NCI-H1930 (cell line): ENCODE results near the gene CAMK2G.
"Not testable (repeated sequence)": the region's sequence is repeated elsewhere in the genome, so short reads cannot be mapped to it uniquely, and the experiment has no call there.

Experiments
- DNase-seq, 2 experiments: peaks; one replicate each; lab custom pipeline; 2025; lab: John Stamatoyannopoulos, UW

The CAMK2G gene

DNA sequence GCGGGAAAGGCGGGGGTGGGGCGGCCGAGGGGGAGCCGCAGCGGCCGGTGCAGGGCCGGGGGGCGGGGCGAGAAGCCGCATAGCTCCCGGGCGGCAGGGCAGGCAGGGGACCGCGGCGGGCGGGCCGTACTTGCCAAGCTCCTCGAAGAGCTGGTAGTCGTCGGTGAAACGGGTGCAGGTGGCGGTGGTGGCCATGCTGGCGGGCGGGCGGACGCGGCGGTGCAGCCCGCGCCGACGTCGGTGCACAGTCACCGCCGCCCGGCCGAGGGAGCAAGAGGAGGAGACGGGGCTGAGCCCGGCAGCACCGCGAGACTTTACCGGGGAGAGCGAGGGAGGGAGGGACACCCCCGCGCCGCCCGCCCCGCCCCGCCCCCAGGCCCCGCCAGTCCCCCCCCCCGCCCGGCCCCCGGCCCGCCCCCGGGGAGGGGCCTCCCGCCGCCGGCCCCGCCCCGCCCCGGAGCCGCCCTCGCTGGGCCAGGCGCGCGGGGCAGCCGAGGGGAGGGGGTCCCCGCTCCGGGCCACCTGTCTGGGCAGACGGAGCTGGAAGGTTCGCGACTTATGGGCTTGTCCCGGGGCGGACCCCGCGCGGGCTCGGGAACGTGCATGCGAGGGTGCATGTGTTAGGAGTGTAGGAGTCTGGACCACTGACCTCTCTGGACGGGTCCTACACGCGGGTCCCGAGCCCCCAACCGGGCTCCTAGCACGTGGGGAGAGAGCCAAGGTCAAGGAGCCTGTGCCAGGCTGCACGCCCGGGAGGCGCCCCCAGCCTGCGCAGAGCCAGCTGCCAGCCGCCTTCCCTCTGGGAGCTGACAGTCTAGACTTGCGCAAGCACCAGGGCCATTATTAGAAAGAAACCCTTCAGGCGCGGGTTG, at the start of gene CAMK2G:
Gene CAMK2G (minus strand): TSS at position 289 of the 872 bp plus-strand sequence. CDS start 94 bp downstream, at position 195.
- DNase-seq: peak; percentile 40 to 63

DNA sequence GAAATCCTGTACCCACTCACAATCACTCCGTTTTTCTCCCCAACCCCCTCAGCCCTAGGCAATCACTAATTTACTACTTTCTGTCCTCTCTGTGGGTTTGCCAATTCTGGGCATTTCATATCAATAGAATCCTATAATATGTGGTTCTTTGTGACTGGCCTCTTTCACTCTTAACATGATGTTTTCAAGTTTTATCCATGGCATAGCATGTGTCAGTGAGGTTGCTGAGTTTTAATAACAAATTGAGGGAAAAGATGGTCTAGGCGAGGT, 48.4 kb upstream of the CAMK2G start:
- DNase-seq: no peak

DNA sequence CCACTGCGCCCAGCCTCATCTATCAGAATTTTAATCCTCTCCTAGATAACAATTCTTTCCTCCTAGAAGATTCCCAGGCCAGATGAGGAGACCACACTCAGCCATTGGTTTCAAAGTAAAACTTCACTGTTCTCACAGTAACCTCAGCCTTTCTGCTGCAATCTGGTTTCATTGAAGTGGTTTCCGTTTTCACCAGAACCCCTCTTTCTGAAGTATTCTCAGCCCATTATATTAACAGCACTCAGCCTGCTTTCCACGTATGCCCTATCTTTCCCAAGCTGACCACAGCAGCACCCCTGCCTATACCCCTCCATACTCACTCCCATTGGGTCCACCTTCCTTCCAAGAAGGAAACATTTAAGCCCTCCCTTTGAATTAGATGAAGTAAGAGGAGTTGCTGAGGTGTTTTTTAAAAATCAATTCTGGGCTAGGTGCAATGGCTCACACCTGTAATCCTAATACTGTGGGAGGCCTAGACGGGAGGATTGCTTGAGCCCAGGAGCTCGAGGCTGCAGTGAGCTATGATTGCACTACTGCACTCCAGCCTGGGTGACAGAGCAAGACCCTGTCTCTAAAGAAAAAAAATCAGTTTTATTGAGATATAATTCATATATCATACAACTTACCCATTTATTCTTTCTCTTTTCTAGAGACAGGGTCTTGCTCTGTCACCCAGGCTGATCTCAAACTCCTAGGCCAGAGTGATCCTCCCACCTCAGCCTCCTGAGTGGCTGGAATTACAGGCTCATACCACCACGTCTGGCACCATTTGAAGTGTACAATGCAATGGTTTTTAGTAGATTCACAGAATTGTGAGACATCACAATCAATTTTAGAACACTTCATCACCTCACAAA, 47.9 kb upstream of the CAMK2G start:
- DNase-seq: no peak

DNA sequence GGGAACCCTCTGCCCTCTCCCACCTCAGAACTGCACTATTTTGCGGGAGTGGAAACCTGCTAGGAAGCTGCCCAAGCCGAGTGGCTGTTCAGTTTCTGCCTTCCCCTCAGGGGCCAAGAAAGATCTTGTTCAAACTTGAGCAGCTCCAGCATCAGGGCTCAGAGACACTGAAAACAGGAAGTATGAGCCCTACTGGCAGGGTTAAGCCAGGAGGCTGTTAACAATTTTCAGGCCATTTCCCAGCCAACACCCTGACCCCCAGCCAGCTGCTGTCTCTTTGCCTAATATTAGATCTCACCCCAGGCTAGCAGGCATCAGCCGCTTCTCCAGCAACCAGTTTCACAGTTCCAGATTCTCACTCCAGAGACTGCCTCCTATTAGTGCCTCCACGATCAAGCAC, 45.7 kb upstream of the CAMK2G start:
- no peak for DNase-seq

DNA sequence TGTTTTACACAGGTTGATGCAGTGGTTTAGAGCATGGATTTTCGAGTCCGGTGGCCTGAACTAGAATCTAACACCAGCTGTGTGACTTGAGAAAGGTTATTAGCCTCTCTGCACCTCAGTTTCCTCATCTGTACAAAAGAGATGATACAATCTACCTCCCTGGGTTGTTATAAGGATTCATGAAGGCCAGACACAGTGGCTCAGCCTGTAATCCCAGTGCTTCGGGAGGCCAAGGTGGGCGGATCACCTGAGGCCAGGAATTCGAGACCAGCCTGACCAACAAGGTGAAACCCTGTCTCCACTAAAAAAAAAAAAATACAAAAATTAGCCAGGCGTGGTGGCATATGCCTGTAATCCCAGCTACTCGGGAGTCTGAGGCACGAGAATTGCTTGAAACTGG, 45.1 kb upstream of the CAMK2G start:
- not testable (repeated sequence) for DNase-seq

DNA sequence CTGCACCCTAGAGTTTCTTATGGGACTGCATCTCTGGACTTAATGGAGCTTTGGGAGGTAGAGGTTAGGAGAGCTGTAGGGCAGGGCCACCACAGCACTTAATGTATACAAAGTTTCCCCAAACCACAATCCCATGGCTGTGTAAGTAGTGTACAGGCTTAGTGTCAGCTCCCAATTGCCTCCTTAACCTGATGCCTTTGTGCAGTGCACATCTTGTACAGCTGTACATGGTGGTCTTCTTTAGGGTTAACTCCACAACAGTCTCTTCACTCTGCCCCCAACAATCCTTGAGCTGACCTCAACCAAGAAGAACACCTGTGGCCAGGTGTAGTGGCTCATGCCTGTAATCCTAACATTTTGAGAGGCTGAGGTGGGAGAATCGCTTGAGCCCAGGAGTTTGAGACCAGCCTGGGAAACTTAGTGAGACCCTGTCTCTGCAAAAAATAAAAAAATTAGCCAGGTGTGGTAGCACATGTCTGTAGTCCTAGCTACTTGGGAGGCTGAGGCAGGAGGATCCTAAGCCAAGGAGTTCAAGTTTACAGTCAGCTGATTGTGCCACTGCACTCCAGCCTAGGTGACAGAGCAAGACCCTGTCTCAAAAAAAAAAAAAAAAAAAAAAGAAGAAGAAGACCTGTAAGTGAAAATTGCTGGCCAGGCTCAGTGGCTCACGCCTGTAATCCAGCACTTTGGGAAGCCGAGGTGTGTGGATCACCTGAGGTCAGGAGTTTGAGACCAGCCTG, 43.4 kb upstream of the CAMK2G start:
- DNase-seq: no peak

DNA sequence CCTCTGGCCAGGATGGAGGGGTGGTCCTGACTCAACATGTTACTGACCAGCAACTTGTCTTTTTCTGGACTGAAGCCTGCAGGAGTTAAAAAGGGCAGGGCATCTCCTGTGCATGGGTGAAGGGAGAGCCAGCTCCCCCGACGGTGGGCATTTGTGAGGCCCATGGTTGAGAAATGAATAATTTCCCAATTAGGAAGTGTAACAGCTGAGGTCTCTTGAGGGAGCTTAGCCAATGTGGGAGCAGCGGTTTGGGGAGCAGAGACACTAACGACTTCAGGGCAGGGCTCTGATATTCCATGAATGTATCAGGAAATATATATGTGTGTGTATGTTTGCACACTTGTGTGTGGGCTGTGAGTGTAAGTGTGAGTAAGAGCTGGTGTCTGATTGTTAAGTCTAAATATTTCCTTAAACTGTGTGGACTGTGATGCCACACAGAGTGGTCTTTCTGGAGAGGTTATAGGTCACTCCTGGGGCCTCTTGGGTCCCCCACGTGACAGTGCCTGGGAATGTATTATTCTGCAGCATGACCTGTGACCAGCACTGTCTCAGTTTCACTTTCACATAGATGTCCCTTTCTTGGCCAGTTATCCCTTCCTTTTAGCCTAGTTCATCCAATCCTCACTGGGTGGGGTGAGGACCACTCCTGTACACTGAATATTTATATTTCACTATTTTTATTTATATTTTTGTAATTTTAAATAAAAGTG, 42.6 kb upstream of the CAMK2G start:
- DNase-seq: no peak

DNA sequence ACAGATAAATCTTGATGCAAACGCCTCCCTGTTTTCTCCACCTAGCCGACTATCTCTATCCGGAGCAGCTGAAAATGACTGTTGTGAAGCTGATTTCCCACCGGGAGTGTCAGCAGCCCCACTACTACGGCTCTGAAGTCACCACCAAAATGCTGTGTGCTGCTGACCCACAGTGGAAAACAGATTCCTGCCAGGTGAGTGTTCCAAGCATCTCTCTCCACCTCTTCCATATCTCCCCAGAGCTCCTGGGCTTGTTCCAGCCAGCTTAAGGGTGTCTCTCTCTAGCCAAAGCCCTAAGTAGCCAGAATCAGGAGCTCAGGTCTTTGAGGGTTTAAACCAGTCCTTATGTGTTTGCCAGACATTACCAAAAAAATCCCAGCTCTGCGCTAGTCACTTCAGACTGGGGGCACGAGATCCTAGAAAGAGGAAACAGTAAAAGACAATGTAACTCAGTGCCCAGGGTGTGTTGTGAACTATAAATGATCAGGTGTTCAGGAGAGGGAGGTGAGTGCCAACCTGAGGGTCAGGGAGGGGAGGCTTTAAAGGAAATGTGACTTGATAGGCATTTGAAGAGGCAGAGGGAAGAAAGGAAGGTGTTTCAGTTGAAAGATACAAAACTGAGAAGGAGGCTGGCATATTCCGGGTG, 41.0 kb upstream of the CAMK2G start:
- DNase-seq: no peak

DNA sequence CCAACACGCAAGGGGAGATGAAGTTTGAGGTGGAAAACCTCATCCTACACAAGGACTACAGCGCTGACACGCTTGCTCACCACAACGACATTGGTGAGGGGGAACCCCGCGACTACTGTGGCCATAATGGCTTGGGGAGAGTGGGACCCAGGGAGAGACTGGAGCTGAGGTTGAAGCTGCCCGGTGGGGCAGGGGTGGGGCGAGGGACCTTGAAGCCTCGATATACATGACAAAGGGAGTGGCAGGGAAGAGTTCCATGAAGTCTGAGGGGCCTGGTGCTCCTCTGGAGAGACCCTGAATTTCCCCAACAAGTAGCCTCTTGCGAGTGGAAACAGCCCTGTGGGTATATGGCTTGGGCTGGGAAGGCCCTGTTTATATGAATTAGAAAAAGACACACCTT, 39.7 kb upstream of the CAMK2G start:
- no peak for DNase-seq

DNA sequence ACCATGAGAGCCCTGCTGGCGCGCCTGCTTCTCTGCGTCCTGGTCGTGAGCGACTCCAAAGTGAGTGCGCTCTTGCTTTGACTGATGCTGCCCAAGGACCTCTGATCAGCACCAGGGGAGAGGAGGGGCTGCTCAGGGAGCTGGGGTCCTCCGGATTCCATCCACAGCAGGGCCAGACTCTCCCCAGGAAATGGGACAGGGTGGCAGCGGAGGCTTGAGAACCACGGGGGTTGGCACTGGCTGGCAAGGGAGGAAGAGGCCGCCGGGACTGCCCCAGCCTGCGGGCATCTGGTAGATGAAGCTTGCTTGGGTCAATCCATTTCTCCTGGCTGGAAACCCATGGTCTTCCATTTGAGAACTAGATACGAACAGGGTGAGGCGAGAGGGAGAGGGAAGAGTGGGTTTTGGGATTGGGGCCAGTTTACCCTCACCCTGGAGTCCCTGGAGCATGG, 37.2 kb upstream of the CAMK2G start:
- no peak for DNase-seq

DNA sequence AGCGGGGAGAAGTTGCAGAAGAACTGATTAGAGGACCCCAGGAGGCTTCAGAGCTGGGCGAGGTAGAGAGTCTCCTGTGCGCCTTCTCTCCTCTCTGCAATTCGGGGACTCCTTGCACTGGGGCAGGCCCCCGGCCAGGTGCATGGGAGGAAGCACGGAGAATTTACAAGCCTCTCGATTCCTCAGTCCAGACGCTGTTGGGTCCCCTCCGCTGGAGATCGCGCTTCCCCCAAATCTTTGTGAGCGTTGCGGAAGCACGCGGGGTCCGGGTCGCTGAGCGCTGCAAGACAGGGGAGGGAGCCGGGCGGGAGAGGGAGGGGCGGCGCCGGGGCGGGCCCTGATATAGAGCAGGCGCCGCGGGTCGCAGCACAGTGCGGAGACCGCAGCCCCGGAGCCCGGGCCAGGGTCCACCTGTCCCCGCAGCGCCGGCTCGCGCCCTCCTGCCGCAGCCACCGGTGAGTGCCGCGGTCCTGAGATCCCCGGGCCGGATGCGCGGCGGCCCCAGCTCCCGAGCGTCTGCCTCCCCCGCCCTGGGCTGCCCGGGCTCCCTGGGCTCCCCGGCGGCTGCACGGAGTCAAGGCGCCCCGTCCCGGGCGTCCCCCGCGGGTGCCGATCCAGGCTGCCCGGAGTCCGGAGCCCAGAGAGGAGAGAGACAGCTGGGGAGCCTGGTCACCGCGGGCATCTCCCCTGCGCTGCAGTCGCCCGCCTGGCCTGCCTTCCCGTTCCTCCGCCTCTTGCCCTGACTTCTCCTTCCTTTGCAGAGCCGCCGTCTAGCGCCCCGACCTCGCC, 36.6 kb upstream of the CAMK2G start, which contains the start of gene PLAU:
Gene PLAU (plus strand): TSS at position 369 of the 789 bp plus-strand sequence. CDS start 424 bp downstream, outside the sequence.
- DNase-seq: no peak

DNA sequence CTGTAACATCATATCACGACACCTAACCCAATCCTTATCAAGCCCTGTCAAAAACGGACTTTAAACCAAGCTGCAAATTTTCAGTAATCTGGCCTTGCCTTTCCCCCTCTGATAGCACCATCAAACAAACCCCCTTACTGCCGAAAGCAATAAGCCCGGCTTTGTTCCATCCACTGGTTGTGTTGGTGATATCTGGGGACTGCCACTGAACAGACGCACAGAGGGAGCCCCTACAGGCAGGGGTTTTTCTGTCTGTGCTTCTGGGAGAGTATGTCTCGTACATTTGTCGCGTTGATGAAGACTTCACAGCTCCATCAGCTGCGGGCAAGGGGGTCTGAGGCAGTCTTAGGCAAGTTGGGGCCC, 36.0 kb upstream of the CAMK2G start:
- DNase-seq: no peak

DNA sequence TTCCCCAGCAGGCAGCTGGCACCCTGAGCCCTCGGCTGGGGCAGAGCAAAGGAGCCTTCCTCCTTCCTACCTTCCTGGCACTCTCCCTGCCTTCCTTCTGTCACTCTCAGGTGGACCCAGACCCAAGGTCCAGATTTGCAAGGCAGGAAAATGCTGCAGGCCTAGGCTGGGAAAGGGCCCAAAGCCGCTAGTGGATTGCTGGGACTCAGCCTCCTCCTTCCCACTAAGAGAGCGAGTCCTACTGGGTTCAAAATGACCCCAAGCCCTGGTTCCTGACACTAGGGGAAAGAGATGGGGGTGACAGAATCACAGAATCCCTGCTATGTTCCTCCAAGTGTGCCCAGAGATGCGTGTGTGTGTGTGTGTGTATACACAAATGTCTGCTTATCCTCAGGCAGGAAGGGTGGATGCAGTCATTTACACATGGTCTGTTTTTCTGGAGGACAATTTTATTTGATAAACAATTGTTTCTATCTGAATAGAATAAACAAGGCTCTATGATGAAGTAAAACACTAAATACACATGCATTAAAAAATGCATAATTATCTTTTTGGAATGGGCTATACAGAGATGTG, 35.3 kb upstream of the CAMK2G start:
- no peak for DNase-seq

DNA sequence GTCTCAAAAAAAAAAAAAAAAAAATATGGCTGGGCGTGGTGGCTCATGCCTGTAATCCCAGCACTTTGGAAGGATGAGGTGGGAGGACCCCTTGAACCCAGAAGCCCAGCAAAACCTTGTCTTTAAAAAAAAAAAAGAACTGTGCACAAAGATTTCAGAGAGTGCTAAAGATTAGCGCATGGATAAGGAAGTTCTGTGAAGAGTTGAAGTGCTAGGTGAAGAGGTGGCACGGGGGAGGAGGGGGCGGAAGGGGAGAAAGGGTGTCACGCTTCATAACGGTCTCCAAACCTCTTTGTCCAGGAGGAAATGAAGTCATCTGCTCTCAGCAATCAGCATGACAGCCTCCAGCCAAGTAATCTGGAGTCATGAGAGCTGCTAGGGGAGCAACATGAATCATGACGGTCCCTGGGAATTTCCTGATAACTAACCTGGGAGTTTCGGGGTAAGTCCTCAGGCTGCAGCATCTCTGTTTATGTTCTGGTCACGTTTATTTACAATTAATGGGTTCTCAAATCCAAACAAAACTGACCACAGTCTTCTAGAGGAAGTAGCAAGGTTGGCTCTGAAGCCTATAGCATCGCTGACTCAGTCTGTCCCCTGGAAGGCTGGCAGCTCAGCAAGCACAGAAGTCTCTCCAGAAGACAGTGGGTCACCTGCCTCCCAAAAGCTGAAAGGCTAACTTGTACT, 34.6 kb upstream of the CAMK2G start:
- DNase-seq: no peak

DNA sequence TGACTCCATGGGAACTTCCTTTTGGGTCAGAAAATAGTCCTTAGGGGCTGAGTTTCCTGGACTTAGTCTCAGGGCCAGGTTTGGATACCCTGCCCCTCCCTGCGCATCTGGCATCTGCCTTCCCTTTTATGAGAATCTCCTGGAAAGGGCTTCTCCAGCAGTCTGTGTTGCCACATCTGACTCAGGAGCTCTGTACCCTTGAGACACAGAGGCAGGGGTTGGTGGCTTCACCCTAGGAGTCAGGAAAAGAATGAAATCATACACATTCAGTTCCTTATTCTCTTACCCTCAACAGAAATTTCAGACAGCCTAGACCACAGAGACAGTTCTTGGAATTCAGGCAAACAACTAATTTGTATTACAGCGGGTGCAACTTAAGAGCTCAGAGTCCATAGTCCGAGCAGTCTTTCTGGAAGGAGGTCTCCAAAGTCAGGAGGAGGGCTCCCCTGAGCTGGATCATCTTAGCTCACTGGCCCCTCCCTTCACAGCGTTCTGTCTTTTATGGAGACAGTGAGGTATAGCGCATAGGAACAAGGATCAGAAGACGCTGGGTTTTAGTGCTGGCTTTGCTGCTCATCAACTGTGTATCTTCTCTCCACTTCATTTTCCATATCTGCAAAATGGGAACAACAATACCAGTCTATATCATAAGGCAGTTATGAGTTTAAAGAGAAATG, 33.6 kb upstream of the CAMK2G start:
- no peak for DNase-seq

DNA sequence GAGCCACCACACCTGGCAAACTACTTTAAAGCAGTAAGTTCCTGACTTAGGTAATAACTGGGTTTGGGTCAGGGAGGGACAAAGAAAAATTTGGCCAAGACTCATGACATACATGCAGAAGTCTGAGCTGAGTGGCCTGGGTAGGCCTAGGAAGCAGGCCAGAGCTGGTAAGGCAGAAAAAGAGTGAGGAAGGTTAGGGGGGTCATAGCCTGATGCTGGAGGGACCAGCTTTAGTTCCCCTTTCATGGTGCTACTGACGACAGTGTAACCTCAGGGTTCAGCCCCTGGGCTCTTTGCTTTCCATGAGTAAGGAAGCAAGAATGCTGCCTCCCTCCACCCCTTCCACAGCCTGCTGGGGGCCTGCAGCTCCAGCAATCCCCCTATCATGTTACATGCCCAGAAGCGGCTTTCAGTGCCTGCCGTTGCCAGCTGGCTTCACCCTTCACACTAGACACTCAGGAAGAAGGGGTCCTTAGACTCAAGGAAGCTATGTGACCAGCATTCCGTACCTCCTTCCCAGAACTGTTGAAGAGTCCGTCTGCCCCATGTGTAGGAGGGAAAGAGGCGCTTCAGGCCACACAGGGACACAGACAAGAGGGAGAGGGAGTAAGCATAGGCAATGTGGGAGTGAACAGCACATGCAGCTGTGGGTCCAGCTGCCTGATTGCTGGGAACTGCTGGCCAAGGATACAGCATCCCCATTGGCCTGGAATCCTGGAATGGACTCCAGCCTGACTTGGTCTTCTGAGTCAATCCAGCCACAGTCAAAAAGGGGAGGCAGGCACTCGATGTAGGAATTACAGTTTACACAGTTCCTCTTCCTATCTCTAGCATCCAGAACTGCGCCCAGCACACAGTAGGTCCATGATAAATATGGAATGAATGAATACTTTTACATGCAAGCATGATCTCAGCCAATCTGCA, 32.4 kb upstream of the CAMK2G start:
- DNase-seq: no peak

DNA sequence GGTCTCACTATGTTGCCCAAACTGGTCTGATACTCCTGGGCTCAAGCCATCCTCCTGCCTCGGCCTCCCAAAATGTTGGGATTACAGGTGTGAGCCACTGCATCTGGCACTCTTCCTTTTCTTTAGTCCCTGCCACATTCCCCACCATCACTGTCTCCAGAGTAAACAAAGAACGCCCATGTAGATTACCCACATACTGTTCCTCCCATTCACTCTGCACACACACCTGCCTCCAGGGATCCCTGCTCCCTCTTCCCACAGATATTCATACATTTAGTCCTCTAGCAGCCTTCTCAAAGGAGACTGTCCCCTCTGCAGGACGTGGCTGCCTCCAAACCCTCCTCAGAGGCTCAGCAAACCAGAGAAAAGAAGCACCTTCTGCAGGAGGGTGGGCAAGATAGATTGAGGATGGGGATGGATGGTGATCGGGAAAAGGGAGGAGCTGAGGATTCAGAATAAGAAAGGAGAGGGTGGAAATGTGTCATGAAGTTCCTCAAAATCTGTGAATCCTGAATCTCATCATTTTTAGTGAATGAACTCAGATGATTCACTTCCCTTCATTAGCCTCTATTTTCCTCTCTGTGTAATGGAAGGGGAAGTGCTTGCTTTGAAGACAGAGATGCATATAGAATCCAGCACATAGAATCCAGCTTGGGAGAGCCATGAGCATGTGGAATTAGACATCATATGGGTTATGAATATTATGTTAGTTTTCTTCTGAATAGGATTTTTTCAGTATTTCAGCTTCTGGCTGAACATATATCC, 31.1 kb upstream of the CAMK2G start:
- DNase-seq: no peak
